ENCODE data around the gene NEURL1B.

NEURL1B gene

GRCh38 chr5:172732201-172732865 lies 91.3 kb downstream of the NEURL1B start:
- DNase-seq (ENCODE audit: low spot score) = no peak

- DNase-seq (ENCODE audit: low spot score) = no peak
These were observed 92.3 kb downstream of the NEURL1B start for GRCh38 chr5:172733131-172733973.

GRCh38 chr5:172733974-172734346 lies 92.9 kb downstream of the NEURL1B start:
- DNase-seq (ENCODE audit: low spot score) = no peak

- DNase-seq (ENCODE audit: low spot score) = no peak
These were observed 94.2 kb downstream of the NEURL1B start for GRCh38 chr5:172735141-172735831.

GRCh38 chr5:172736508-172737135 lies 95.6 kb downstream of the NEURL1B start:
- no peak for DNase-seq (ENCODE audit: low spot score)

- DNase-seq (ENCODE audit: low spot score) = no peak
These were observed 98.3 kb downstream of the NEURL1B start for GRCh38 chr5:172739375-172739774.

- no peak for DNase-seq (ENCODE audit: low spot score)
These were observed 99.6 kb downstream of the NEURL1B start for GRCh38 chr5:172740428-172741205.
